GM23338 (cell line): ENCODE measurements around the gene DOCK1. TPM values are rescaled to one million over a fixed set of nuclear protein-coding genes. Genes with fewer than 3 reads are reported as not detected.

Source experiments
- ATAC-seq: fragments of 200-7000 bp; cut with Tn5 transposase; 3 replicates; pipeline ENCODE4 v1.9.1; 2020
- DNase-seq: peaks from one replicate; pipeline ENCODE4 v3.0.0-alpha.2; 2015; ENCODE audit warnings: low spot score
- H2AFZ ChIP-seq: fragments of 200-600 bp; sonication (generic); 2 replicates; pipeline ENCODE4 v1.8.0; 2016; ENCODE audit warnings: antibody characterized with exemption, mild to moderate bottlenecking, moderate library complexity
- H3F3A ChIP-seq: fragments of 200-600 bp; sonication (generic); replicated peaks from 2 replicates; pipeline ENCODE4 v1.8.0; 2017; ENCODE audit warnings: antibody characterized with exemption, mixed run types, low read depth
- H3K27ac ChIP-seq: fragments of 200-600 bp; sonication (generic); 2 replicates; pipeline ENCODE4 v1.6.1; 2016; ENCODE audit warnings: low read depth
- H3K27me3 ChIP-seq: fragments of 200-600 bp; sonication (generic); 2 replicates; pipeline ENCODE4 v1.8.0; 2016; ENCODE audit warnings: mild to moderate bottlenecking, mixed run types, moderate library complexity; ENCODE audit not compliant: insufficient read depth
- H3K36me3 ChIP-seq: fragments of 200-600 bp; sonication (generic); 2 replicates; pipeline ENCODE4 v1.8.0; 2016; ENCODE audit warnings: mild to moderate bottlenecking; ENCODE audit not compliant: insufficient read depth
- H3K4me1 ChIP-seq: fragments of 200-600 bp; sonication (generic); 2 replicates; pipeline ENCODE4 v1.8.0; 2016; ENCODE audit warnings: mild to moderate bottlenecking, moderate library complexity; ENCODE audit not compliant: insufficient read depth
- H3K4me2 ChIP-seq: fragments of 200-600 bp; sonication (generic); 2 replicates; pipeline ENCODE4 v1.7.1; 2017; ENCODE audit warnings: mixed run types
- H3K4me3 ChIP-seq: fragments of 200-600 bp; sonication (generic); 2 replicates; pipeline ENCODE4 v1.6.1; 2016; ENCODE audit warnings: mixed run types
- H3K79me2 ChIP-seq: fragments of 200-600 bp; sonication (generic); replicated peaks from 2 replicates; pipeline ENCODE4 v1.8.0; 2017; ENCODE audit warnings: mild to moderate bottlenecking; ENCODE audit not compliant: insufficient read depth
- H3K9me2 ChIP-seq: fragments of 200-600 bp; sonication (generic); 2 replicates; pipeline ENCODE4 v1.8.0; 2017; ENCODE audit not compliant: insufficient read depth
- H4K20me1 ChIP-seq: fragments of 200-600 bp; sonication (generic); replicated peaks from 2 replicates; pipeline ENCODE4 v1.8.0; 2017; ENCODE audit warnings: mild to moderate bottlenecking; ENCODE audit not compliant: insufficient read depth
- H3K27ac Mint-ChIP-seq: 2 replicates; pipeline ENCODE4 v1.8.0; 2020; ENCODE audit warnings: inconsistent platforms, mild to moderate bottlenecking, moderate library complexity, mixed read lengths
- H3K27me3 Mint-ChIP-seq: 3 replicates; pipeline ENCODE4 v1.8.0; 2022; ENCODE audit warnings: low read depth, mild to moderate bottlenecking, moderate library complexity, mixed read lengths, inconsistent platforms; ENCODE audit not compliant: insufficient read depth, poor library complexity
- H3K36me3 Mint-ChIP-seq: 3 replicates; pipeline ENCODE4 v1.8.0; 2021; ENCODE audit warnings: low read depth, mild to moderate bottlenecking, inconsistent platforms, moderate library complexity, mixed read lengths
- H3K4me1 Mint-ChIP-seq: 3 replicates; pipeline ENCODE4 v1.8.0; 2020; ENCODE audit warnings: mild to moderate bottlenecking, inconsistent platforms, mixed read lengths
- H3K4me3 Mint-ChIP-seq: 3 replicates; pipeline ENCODE4 v1.8.0; 2021; ENCODE audit warnings: moderate library complexity, mild to moderate bottlenecking, inconsistent platforms, mixed read lengths
- H3K9me3 Mint-ChIP-seq: 3 replicates; pipeline ENCODE4 v1.8.0; 2020; ENCODE audit warnings: moderate library complexity, mild to moderate bottlenecking, inconsistent platforms, mixed read lengths
- CTCF ChIP-seq, 2 experiments: fragments of 200-600 bp in 1 of 2; sonication (generic) in 1 of 2; conservative IDR thresholded peaks; 2 replicates each; pipeline versions ENCODE4 v1.5.1 to v1.6.1; 2016 to 2017; ENCODE audit warnings: antibody characterized with exemption in 2 of 2, low read depth in 2 of 2, mild to moderate bottlenecking in 2 of 2, moderate library complexity in 1 of 2
- ETS1 ChIP-seq: IDR thresholded peaks from 2 replicates; pipeline ENCODE4 v1.6.1; 2016; ENCODE audit warnings: antibody characterized with exemption
- EZH2 ChIP-seq: fragments of 200-600 bp; sonication (generic); IDR thresholded peaks from one replicate; pipeline ENCODE4 v1.8.0; 2017; ENCODE audit warnings: antibody characterized with exemption, mild to moderate bottlenecking, low read depth; ENCODE audit not compliant: unreplicated experiment
- EZH2phosphoT487 ChIP-seq: fragments of 200-600 bp; sonication (generic); IDR thresholded peaks from one replicate; pipeline ENCODE4 v1.8.1; 2018; ENCODE audit warnings: antibody characterized with exemption; ENCODE audit not compliant: unreplicated experiment
- JUNB ChIP-seq: IDR thresholded peaks from one replicate; pipeline ENCODE4 v1.6.1; 2016; ENCODE audit warnings: antibody characterized with exemption; ENCODE audit not compliant: unreplicated experiment
- NANOG ChIP-seq: IDR thresholded peaks from 2 replicates; pipeline ENCODE4 v1.6.1; 2016; ENCODE audit warnings: antibody characterized with exemption, borderline replicate concordance
- POLR2AphosphoS5 ChIP-seq: IDR thresholded peaks from 2 replicates; pipeline ENCODE4 v1.6.1; 2016; ENCODE audit warnings: antibody characterized with exemption, low read depth
- REST ChIP-seq: IDR thresholded peaks from one replicate; pipeline ENCODE4 v1.6.1; 2018; ENCODE audit warnings: antibody characterized with exemption; ENCODE audit not compliant: unreplicated experiment
- STAT1 ChIP-seq: IDR thresholded peaks from one replicate; pipeline ENCODE4 v1.6.1; 2016; ENCODE audit warnings: antibody characterized with exemption; ENCODE audit not compliant: unreplicated experiment
- ZNF114 ChIP-seq: fragments of 250-450 bp; sonication (Bioruptor Pico); IDR thresholded peaks from 2 replicates; pipeline ENCODE4 v1.5.0; 2020; ENCODE audit warnings: mild to moderate bottlenecking, moderate library complexity
- ZNF331 ChIP-seq: fragments of 250-450 bp; sonication (Bioruptor Pico); IDR thresholded peaks from 2 replicates; pipeline ENCODE4 v1.5.0; 2020; ENCODE audit warnings: low read depth, mild to moderate bottlenecking, moderate library complexity
- ZNF462 ChIP-seq: fragments of 250-450 bp; sonication (Bioruptor Pico); IDR thresholded peaks from 2 replicates; pipeline ENCODE4 v1.5.0; 2020; ENCODE audit warnings: mild to moderate bottlenecking, moderate library complexity
- polyA plus RNA-seq: library from polyadenylated mRNA; unstranded; fragments of >200 nt; fragmentation: Nextera tagmentation; extraction: Ambion mirVana; gene quantifications from 2 replicates; pipeline ENCODE4 v1.2.1, GENCODE V29; 2016
- total RNA-seq: library from RNA; depleted of rRNA; stranded (reverse); fragments of >200 nt; shearing (Covaris generic); gene quantifications from 2 replicates; pipeline ENCODE4 v1.2.3, GENCODE V29; 2014

DOCK1 gene
- total and polyA plus RNA-seq, 2 experiments from 2014 or later: 13.2 to 55.3 TPM

GRCh38 chr10:127378628-127379027, 473.4 kb downstream of the DOCK1 start:
- Mint-ChIP-seq H3K9me3 (no peaks in the 10 kb centered on the region; the same call in 2 of the 3 replicates), H3K27ac (no peak overlapping the region), H3K27me3 (no peaks in the 10 kb centered on the region), H3K4me1 (no peaks in the 10 kb centered on the region), H3K36me3 (peaks cover 10% of the 10 kb centered on the region; the same call in 1 of the 3 replicates), H3K4me3 (no peak overlapping the region)
- Histone ChIP-seq H3K36me3 (no peaks in the 10 kb centered on the region; the same call in 1 of the 2 replicates), H4K20me1 (no peaks in the 10 kb centered on the region; the same call in 1 of the 2 replicates), H2AFZ (no peak overlapping the region), H3K4me1 (no peaks in the 10 kb centered on the region), H3K4me3 (no peak overlapping the region), H3K4me2 (no peak overlapping the region), H3K27me3 (no peaks in the 10 kb centered on the region), H3K79me2 (no peaks in the 10 kb centered on the region), H3F3A (no peaks in the 10 kb centered on the region), H3K9me2 (no peaks in the 10 kb centered on the region), H3K27ac (no peak overlapping the region)
- no peak for TF ChIP-seq STAT1
- no peak for TF ChIP-seq REST
- TF ChIP-seq EZH2: no peak
- no peak for TF ChIP-seq POLR2AphosphoS5
- no peak for TF ChIP-seq ZNF331 (CRISPR knock-in tag)
- TF ChIP-seq EZH2phosphoT487: no peak
- TF ChIP-seq ZNF114: no peak
- TF ChIP-seq ZNF462 (CRISPR knock-in tag): no peak
- no peak for TF ChIP-seq NANOG
- TF ChIP-seq JUNB: no peak
- no peak for TF ChIP-seq CTCF (conservative IDR thresholded peaks at IDR 0.05; ENCODE audit: low read depth in 2 of 2)
- TF ChIP-seq ETS1: no peak
- DNase-seq (no peak), ATAC-seq (no peak)
